Left renal cortex interstitium (tissue), 4 donors: Measurements from ENCODE around the gene GTF2I. TPM values are rescaled to one million over a fixed set of nuclear protein-coding genes. Genes with fewer than 3 reads are reported as not detected.
"Not testable (repeated sequence)": the region's sequence is repeated elsewhere in the genome, so short reads cannot be mapped to it uniquely, and the experiment has no call there.

Source experiments
- DNase-seq, 4 donors: peaks; one replicate each; pipeline ENCODE4 v3.0.0-alpha.2; 2013; ENCODE audit warnings: low read depth in 4 of 4, low spot score in 2 of 4, missing footprints in 1 of 4
- polyA plus RNA-seq, 4 donors: library from polyadenylated mRNA; unstranded; fragments of 120-200 nt; gene quantifications; one replicate each; pipeline ENCODE4 v1.2.1, GENCODE V29; 2013; ENCODE audit not compliant: insufficient read length in 4 of 4

GTF2I gene
- polyA plus RNA-seq, 4 donors = 272 to 521 (median 366) TPM

GRCh38 chr7:74708569-74709275, 51.2 kb downstream of the GTF2I start:
- DNase-seq = no peak

- no peak for DNase-seq
Observed at GRCh38 chr7:74709880-74710671, 52.6 kb downstream of the GTF2I start.

GRCh38 chr7:74713567-74713966, 56.0 kb downstream of the GTF2I start:
- DNase-seq = no peak

- no peak for DNase-seq
Observed at GRCh38 chr7:74717889-74718288, 60.4 kb downstream of the GTF2I start.

- DNase-seq = no peak
Observed at GRCh38 chr7:74718336-74718735, 60.8 kb downstream of the GTF2I start.

GRCh38 chr7:74722153-74722552, 64.6 kb downstream of the GTF2I start:
- DNase-seq = no peak

GRCh38 chr7:74725840-74726239, 68.3 kb downstream of the GTF2I start:
- no peak for DNase-seq

GRCh38 chr7:74726309-74727101, 69.0 kb downstream of the GTF2I start:
- no peak for DNase-seq

- DNase-seq = not testable (repeated sequence)
Observed at GRCh38 chr7:74728686-74729085, 71.2 kb downstream of the GTF2I start.

GRCh38 chr7:74730186-74730585, 72.7 kb downstream of the GTF2I start:
- DNase-seq = not testable (repeated sequence)

GRCh38 chr7:74739974-74740703, 82.6 kb downstream of the GTF2I start:
- DNase-seq = not testable (repeated sequence)

GRCh38 chr7:74743936-74744557, 86.5 kb downstream of the GTF2I start:
- DNase-seq = not testable (repeated sequence)

GRCh38 chr7:74753921-74754482, 96.5 kb downstream of the GTF2I start:
- DNase-seq = not testable (repeated sequence)

GRCh38 chr7:74756673-74757072, 99.2 kb downstream of the GTF2I start:
- not testable (repeated sequence) for DNase-seq

GRCh38 chr7:74758268-74758667, 100.8 kb downstream of the GTF2I start:
- not testable (repeated sequence) for DNase-seq

- not testable (repeated sequence) for DNase-seq
Observed at GRCh38 chr7:74758982-74759381, 101.5 kb downstream of the GTF2I start.

GRCh38 chr7:74765205-74765918, 107.8 kb downstream of the GTF2I start:
- DNase-seq = not testable (repeated sequence)

GRCh38 chr7:74766509-74766908, 109.0 kb downstream of the GTF2I start:
- not testable (repeated sequence) for DNase-seq

GRCh38 chr7:74766991-74767390, 109.5 kb downstream of the GTF2I start:
- not testable (repeated sequence) for DNase-seq
